GM18868 (cell line): ENCODE results near the gene ZMYND15.

ENCODE experiments used
- ATAC-seq: cut with Tn5 transposase; IDR thresholded peaks from one replicate; pipeline ENCODE4 v1.9.1; 2021; ENCODE audit warnings: mild to moderate bottlenecking, moderate library complexity; ENCODE audit not compliant: unreplicated experiment

Gene ZMYND15

DNA sequence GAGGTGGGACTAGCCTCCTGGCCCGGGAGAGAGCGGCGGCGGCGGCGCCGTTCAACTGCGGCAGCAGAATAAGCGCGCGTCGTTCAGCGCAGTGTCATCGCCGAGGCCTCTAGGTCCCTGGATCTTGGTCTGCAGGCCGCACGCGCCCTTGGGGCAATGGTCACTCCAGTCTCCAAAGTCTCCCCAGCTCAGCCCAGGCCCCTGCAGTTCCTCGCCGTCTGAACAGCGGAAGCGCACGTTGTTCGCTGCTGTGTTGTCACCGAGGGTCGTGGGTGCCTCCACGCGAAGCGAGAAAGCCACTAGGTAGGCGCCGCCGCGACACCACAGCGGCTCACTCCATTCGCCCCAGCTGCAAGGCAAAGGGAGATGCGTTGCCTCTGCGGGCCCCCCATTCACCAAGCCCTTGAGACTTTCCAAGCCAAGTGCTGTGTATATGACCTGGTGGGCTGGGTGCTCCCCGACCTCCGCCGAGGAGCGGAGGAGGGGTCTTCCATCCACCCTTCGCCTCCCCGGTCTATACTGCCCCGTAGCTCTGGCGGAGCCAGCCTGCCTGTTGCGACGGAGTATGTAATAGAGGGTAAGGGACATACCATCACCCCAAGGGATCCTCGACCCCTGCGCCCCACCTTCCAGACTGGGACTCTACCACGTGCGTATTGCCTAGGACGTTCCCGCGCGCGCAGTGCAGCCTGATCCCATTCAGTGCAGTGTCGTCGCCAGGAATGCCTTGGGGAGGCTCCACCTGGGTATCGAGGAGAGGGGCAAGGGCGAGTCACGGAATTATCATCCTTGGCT, 45.9 kb downstream of the ZMYND15 start:
- ATAC-seq: no peak

- no peak for ATAC-seq
Observed at GRCh38 chr17:4786106-4786511, 46.5 kb downstream of the ZMYND15 start, which contains the start of gene VMO1. Gene VMO1 (minus strand): TSS chr17:4786364. CDS start chr17:4786352, 12 bp downstream.

- ATAC-seq: no peak
Observed at GRCh38 chr17:4786516-4786915, 46.9 kb downstream of the ZMYND15 start.

- ATAC-seq: no peak
Observed at GRCh38 chr17:4788159-4788806, 48.6 kb downstream of the ZMYND15 start.

DNA sequence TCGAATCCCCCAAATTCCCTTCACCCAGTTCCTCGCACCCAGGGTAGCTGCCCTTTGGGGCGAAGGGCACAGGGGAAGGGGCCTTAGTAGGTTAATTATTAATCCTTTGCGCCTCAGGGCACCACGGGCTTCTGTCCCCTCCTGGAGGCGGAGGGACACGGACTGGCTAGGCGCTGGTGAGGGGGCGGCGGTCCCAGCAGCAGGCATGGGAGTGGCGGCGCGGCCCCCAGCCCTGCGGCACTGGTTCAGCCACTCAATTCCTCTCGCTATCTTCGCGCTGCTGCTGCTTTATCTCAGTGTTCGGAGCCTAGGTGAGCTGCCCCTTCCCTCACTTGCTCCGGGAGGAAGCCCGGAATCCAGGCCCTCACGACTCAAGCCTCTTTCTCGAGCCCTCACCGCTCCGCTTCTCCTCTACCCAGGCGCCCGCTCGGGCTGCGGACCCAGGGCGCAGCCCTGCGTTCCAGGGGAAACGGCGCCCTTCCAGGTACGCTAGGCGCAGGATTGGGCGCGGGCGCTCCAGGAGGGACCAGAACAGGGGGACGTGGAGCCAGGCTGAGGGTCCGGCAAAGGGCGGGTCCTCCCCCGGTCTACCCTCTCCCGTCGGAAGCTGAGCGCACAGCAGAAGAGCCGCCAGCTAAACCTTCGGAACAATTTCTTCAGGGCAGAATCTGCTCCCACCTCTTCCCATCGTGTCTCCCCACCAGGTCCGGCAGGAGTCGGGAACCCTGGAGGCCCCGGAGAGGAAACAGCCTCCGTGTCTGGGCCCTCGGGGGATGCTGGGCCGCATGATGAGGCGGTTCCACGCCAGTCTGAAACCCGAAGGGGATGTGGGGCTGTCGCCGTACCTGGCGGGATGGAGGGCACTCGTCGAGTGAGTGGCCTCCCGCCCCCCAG, 49.4 kb downstream of the ZMYND15 start, which contains the start of gene GLTPD2:
Gene GLTPD2, plus strand, starts transcription at position 158 of the 894 bp plus-strand sequence. Its CDS starts 48 bp downstream, at position 206.
- no peak for ATAC-seq

DNA sequence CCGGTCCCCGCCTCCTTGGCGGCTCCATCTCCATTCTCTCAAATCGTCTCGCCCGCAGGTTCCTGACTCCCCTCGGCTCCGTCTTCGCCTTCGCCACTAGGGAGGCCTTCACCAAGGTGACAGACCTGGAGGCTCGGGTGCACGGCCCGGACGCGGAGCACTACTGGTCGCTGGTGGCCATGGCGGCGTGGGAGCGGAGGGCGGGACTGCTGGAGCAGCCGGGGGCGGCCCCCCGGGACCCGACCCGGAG, 50.0 kb downstream of the ZMYND15 start:
- no peak for ATAC-seq

DNA sequence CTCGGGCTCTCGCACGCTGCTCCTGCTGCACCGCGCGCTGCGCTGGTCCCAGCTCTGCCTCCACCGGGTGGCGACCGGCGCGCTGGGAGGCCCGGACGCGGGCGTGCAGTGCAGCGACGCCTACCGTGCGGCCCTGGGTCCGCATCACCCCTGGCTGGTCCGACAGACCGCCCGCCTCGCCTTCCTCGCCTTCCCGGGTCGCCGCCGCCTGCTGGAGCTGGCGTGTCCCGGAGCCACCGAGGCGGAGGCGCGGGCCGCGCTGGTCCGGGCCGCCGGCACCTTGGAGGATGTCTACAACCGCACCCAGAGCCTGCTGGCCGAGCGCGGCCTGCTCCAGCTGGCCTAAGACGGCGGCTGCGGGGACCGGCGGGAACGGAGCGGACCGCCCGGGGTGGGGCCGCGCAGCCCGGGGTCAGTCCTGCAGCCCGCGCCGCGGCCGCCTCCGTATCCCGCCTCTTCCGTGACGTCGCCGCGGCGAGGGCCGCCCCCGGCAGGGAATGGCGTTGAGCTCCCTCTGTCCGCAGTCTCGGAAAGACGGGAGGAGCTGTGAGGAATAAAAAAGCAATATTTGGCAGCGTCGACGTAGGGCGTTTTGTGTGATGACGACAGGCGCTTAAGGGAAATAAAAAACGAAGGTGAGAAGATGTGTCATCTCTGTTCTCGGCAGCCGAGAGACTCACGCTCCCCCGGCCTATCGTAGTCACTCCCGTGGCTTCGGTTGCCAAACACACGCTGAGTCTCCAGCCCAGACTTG, 50.5 kb downstream of the ZMYND15 start:
- ATAC-seq: peak; percentile 87

- ATAC-seq: no peak
Observed at GRCh38 chr17:4790705-4791088, 51.1 kb downstream of the ZMYND15 start.

DNA sequence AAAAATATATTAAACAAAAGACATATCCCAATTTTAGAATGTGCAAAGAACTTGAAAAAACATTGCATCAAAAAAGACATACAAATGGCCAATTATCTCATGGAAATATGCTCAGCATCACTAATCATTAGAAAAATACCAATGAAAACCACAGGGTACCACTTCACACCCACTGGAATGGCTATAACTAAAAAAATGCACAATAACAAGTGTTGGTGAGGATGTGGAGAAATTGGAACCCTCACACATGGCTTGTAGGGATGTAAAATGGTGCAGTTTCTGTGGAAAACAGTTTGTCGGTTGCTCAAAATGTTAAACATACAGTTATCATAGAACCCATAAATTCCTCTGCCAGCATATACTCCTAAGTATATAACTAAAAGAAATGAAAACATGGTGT, 55.5 kb downstream of the ZMYND15 start:
- no peak for ATAC-seq
